IPS DF 4.7 (cell line): Measurements from ENCODE around the gene CCDC178.

Source experiments
- DNase-seq: peaks from one replicate; pipeline ENCODE4 v3.0.0-alpha.2; 2013; ENCODE audit warnings: low spot score; ENCODE audit errors: extremely low read depth

The CCDC178 gene

DNA sequence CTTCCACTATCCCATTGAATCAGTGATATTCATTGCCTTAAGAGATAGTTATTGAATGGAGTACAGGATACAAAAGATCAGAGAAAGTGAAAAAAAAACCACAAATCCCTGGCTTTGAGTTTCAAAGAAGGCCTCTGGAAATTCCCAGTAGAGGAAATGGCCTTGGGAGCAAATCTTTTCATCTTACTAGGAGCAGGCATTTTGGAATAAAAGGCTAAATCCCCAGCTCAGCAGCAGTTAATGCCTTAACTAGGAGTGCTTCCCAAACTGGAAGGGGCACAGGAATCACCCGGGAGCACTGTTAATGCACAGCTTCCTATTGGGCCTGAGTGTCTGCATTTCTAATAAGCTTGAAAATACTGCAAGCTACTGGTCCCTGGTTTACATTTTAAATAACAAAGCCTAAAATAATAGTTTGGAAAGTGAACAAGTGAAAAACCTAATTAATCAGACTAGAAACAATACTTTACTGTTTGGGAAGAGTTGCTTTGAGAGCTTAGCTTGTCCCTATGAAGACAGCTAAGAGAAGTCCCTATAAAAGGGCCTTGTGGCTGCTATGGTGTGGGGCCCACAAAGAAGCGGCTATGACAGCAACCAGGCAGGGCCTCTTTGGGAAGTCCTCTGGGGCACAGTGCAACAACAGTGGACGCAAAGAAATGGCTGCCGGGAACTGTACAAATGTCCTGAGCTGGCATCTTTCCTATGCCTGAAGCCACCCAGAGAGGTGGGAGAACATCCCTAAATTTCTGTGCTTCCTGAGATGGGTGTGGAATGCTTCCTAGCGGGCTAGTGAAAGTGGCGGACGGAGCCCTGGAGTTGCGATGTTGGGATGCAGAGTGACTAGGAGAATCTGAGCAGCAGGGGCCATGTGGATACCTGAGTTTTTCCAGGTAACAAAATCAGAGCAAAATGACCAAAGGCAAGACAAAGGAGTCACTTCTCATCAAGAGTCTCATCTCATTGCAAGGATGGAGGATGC is 550.6 kb downstream of the CCDC178 start:
- DNase-seq = peak; percentile 36

DNA sequence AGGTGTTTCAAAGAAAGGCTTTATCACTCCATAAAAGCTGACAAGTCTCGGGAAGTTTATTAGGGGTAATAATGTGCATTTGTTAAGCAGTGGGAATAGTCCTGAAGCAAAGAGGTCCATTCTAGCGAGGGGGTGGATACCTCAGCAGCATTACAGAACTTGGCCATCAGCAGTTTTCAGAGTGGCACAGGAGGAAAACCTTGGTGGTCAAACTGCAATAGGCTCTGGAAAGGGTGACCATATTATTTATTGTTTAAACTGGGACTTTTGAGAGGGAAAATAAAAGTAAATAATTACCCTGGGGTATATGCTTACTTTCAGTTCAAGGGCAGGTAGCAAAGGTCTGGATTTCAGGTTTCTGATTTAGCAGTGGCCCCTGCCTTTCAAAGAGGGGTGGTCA is 552.2 kb downstream of the CCDC178 start:
- no peak for DNase-seq
